ENCODE measurements around the gene ADARB2. TPM values are rescaled to one million over a fixed set of nuclear protein-coding genes. Genes with fewer than 3 reads are reported as not detected.
"Not testable (repeated sequence)": the region's sequence is repeated elsewhere in the genome, so short reads cannot be mapped to it uniquely, and the experiment has no call there.

Gene ADARB2
- total and polyA plus RNA-seq, 8 donors: 0.41 to 0.92 (median 0.76) TPM

- no peak for DNase-seq
- Histone ChIP-seq H3K27me3 (peaks cover 0 to 13% of the 10 kb centered on the region in 2 donors), H3K4me3 (no peak overlapping the region), H3K4me1 (no peaks in the 10 kb centered on the region), H3K27ac (no peak overlapping the region), H3K9me3 (no peaks in the 10 kb centered on the region), H3K36me3 (no peaks in the 10 kb centered on the region)
- no peak for TF ChIP-seq CTCF (IDR thresholded peaks at IDR 0.05)
- no peak for ATAC-seq
- intact Hi-C loops (cut with DNase I): no loop called here
Observed at GRCh38 chr10:1462521-1462920, 274.8 kb downstream of the ADARB2 start.

GRCh38 chr10:1462032-1462431 is 275.3 kb downstream of the ADARB2 start:
- Histone ChIP-seq H3K36me3 (no peaks in the 10 kb centered on the region), H3K27me3 (peaks cover 0 to 13% of the 10 kb centered on the region in 2 donors), H3K27ac (no peak overlapping the region), H3K4me1 (no peaks in the 10 kb centered on the region), H3K9me3 (no peaks in the 10 kb centered on the region), H3K4me3 (no peak overlapping the region)
- intact Hi-C loops (cut with DNase I): no loop called here
- TF ChIP-seq CTCF (IDR thresholded peaks at IDR 0.05): no peak
- DNase-seq (no peak), ATAC-seq (no peak)

GRCh38 chr10:1461016-1461415 is 276.3 kb downstream of the ADARB2 start:
- intact Hi-C loops (cut with DNase I): no loop called here
- Histone ChIP-seq H3K27ac (no peak overlapping the region), H3K4me3 (no peak overlapping the region), H3K4me1 (no peaks in the 10 kb centered on the region), H3K9me3 (no peaks in the 10 kb centered on the region), H3K36me3 (no peaks in the 10 kb centered on the region), H3K27me3 (peaks cover 0 to 13% of the 10 kb centered on the region in 2 donors)
- no peak for DNase-seq
- no peak for ATAC-seq
- no peak for TF ChIP-seq CTCF (IDR thresholded peaks at IDR 0.05)

- ATAC-seq; intact Hi-C loops (cut with DNase I); H3K36me3 ChIP-seq; H3K27ac ChIP-seq; H3K4me1 ChIP-seq; H3K9me3 ChIP-seq; H3K4me3 ChIP-seq; DNase-seq; H3K27me3 ChIP-seq: not testable (repeated sequence)
Observed at GRCh38 chr10:1459664-1460063, 277.7 kb downstream of the ADARB2 start.

GRCh38 chr10:1454951-1455350 is 282.4 kb downstream of the ADARB2 start:
- ATAC-seq: no peak
- Histone ChIP-seq H3K36me3 (no peaks in the 10 kb centered on the region), H3K9me3 (no peaks in the 10 kb centered on the region), H3K4me3 (no peak overlapping the region), H3K27me3 (no peaks in the 10 kb centered on the region), H3K4me1 (no peaks in the 10 kb centered on the region), H3K27ac (no peak overlapping the region)
- no peak for TF ChIP-seq CTCF (IDR thresholded peaks at IDR 0.05)
- intact Hi-C loops (cut with DNase I): no loop called here
- DNase-seq: no peak

GRCh38 chr10:1454428-1454827 is 282.9 kb downstream of the ADARB2 start:
- DNase-seq (no peak), ATAC-seq (no peak)
- Histone ChIP-seq H3K27ac (no peak overlapping the region), H3K27me3 (no peaks in the 10 kb centered on the region), H3K4me1 (no peaks in the 10 kb centered on the region), H3K9me3 (no peaks in the 10 kb centered on the region), H3K4me3 (no peak overlapping the region), H3K36me3 (no peaks in the 10 kb centered on the region)
- intact Hi-C loops (cut with DNase I): no loop called here
- no peak for TF ChIP-seq CTCF (IDR thresholded peaks at IDR 0.05)
